Measurements from ENCODE around the gene SLCO4A1.

DNA sequence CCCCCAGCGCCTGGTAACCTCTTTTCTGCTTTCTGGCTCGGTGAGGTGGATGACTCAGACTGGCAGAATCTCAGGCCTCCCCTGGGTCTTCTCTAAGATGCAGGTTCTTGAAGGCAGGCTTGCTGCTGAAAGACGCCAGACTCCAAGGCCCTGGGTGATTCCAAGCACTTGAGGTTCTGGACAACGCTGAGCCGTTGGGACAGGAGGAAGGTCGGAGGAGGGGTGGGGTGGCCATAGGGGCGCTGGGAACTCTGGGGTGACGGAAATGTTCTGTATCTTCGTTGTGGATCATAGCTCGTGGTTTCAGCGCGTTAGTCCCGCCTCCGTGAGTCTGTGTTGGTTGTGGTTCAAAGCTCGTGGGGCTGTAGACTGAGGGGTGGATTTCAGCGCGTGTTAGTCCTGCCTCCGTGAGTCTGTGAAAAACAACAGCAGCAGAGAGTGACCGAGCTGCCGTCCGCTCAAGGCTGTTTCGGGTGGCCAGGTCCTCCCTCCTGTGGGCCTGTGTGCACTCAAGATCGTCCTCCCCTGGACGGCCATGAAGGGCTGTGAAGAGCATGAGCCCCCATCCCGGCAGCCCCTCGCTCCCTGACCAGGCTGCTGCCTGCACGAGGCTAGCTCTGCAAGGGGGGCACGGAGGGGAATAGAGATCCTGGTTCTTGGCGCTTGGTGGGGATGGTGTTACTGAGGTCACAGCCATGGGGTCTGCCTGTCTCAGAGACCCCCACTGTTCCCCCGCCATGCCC, 74.1 kb downstream of the SLCO4A1 start:
- no peak for TF ChIP-seq EZH2 (IDR thresholded peaks at IDR 0.05; ENCODE audit: borderline replicate concordance, low read depth, low read length, poor library complexity, severe bottlenecking)
- TF ChIP-seq, protein P1, sequence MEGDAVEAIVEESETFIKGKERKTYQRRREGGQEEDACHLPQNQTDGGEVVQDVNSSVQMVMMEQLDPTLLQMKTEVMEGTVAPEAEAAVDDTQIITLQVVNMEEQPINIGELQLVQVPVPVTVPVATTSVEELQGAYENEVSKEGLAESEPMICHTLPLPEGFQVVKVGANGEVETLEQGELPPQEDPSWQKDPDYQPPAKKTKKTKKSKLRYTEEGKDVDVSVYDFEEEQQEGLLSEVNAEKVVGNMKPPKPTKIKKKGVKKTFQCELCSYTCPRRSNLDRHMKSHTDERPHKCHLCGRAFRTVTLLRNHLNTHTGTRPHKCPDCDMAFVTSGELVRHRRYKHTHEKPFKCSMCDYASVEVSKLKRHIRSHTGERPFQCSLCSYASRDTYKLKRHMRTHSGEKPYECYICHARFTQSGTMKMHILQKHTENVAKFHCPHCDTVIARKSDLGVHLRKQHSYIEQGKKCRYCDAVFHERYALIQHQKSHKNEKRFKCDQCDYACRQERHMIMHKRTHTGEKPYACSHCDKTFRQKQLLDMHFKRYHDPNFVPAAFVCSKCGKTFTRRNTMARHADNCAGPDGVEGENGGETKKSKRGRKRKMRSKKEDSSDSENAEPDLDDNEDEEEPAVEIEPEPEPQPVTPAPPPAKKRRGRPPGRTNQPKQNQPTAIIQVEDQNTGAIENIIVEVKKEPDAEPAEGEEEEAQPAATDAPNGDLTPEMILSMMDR (conservative IDR thresholded peaks at IDR 0.05; ENCODE audit: low read depth, low read length) = no peak
